Keratinocyte (primary cell): Measurements from ENCODE around the gene TRIP13.

ENCODE experiments used
- EZH2 ChIP-seq: IDR thresholded peaks from one replicate; pipeline ENCODE4 v1.6.1; 2012; ENCODE audit warnings: inconsistent platforms, mild to moderate bottlenecking, low read length, moderate library complexity
- TF ChIP-seq, protein P1 (sequence below), 3 experiments: IDR thresholded peaks in 1 of 3; conservative IDR thresholded peaks in 1 of 3; optimal IDR thresholded peaks in 1 of 3; 2 replicates in 2 of 3; 3 replicates in 1 of 3; pipeline versions ENCODE3 to v1.5.1; 2011; ENCODE audit warnings: low read length in 3 of 3, mild to moderate bottlenecking in 3 of 3, moderate library complexity in 2 of 3, control low read depth in 1 of 3, inconsistent platforms in 1 of 3; ENCODE audit not compliant: insufficient read depth in 2 of 3; ENCODE audit errors: extremely low read depth in 1 of 3

DNA sequence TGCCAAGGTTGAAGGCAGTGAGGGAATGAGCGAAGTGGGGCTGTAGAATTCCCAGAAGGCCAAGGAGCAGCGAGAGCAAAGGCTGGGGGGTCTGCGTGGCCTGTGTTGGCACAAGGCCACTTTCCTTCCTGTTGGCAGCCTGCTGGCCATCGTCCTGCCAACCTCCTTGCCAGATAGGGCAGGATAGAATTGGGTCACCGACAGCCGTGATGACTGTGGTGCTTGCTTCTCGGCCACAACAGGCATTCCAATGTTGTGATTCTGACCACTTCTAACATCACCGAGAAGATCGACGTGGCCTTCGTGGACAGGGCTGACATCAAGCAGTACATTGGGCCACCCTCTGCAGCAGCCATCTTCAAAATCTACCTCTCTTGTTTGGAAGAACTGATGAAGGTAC, 18.9 kb downstream of the TRIP13 start:
- TF ChIP-seq, protein P1, sequence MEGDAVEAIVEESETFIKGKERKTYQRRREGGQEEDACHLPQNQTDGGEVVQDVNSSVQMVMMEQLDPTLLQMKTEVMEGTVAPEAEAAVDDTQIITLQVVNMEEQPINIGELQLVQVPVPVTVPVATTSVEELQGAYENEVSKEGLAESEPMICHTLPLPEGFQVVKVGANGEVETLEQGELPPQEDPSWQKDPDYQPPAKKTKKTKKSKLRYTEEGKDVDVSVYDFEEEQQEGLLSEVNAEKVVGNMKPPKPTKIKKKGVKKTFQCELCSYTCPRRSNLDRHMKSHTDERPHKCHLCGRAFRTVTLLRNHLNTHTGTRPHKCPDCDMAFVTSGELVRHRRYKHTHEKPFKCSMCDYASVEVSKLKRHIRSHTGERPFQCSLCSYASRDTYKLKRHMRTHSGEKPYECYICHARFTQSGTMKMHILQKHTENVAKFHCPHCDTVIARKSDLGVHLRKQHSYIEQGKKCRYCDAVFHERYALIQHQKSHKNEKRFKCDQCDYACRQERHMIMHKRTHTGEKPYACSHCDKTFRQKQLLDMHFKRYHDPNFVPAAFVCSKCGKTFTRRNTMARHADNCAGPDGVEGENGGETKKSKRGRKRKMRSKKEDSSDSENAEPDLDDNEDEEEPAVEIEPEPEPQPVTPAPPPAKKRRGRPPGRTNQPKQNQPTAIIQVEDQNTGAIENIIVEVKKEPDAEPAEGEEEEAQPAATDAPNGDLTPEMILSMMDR (optimal IDR thresholded peaks at IDR 0.05 in 1 of 3, IDR thresholded peaks at IDR 0.05 in 1 of 3, conservative IDR thresholded peaks at IDR 0.05 in 1 of 3; ENCODE audit: extremely low read depth in 1 of 3, insufficient read depth in 2 of 3, low read length in 3 of 3): no peak
- no peak for TF ChIP-seq EZH2
